Stomach (tissue), 4 donors: ENCODE data around the gene CNTNAP5.

ENCODE experiments used
- EP300 ChIP-seq: sonication (generic); formaldehyde crosslinking; IDR thresholded peaks from one replicate; pipeline ENCODE4 v1.6.1; 2017; ENCODE audit warnings: antibody characterized with exemption
- POLR2A ChIP-seq, 4 donors: fragments of 450-650 bp; IDR thresholded peaks; one replicate each; pipeline ENCODE4 v1.6.1; 2016; ENCODE audit warnings: antibody characterized with exemption in 4 of 4, control low read depth in 2 of 4, mild to moderate bottlenecking in 1 of 4, moderate library complexity in 1 of 4
- POLR2AphosphoS5 ChIP-seq, 3 donors: sonication (generic); formaldehyde crosslinking; IDR thresholded peaks; one replicate each; pipeline ENCODE4 v1.6.1; 2016; ENCODE audit warnings: antibody characterized with exemption in 3 of 3
- TF ChIP-seq, protein P1 (sequence below), 7 experiments: fragments of 450-650 bp in 4 of 7; fragments of 200-600 bp in 3 of 7; sonication (generic) in 3 of 7; IDR thresholded peaks; one replicate each; pipeline ENCODE4 v1.5.1; 2016 to 2019; ENCODE audit warnings: antibody characterized with exemption in 7 of 7, control low read depth in 2 of 7, mild to moderate bottlenecking in 1 of 7

DNA sequence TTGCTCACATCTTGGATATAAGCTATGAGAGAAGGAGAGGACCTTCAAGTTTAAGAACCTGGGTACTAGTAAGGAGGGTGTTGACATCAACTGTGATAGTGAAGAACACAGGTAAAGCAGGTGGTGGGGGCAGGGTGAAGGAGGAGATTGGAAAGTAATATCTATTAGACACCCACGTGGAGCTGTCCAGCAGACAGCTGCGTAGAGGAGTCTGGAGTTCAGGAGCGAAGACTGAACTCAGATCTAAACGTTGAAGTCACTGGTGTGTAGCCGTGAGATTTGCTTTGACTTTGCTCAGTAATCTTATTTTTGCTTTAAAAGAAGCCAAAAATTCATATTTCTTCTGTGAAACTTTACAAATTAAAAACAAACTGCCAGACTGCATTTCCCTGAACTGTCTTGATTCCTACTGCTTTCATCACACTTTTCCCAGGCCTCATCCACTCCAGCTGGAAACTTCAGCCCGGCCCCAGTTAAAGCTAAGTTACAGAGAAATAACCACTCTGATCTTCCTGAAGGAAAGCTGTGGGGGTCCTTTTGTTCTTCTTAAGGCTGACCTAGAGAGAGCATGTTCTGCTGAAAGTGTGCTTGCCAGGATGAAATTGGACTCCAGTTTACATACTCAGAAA lies 533.3 kb downstream of the CNTNAP5 start:
- TF ChIP-seq, protein P1, sequence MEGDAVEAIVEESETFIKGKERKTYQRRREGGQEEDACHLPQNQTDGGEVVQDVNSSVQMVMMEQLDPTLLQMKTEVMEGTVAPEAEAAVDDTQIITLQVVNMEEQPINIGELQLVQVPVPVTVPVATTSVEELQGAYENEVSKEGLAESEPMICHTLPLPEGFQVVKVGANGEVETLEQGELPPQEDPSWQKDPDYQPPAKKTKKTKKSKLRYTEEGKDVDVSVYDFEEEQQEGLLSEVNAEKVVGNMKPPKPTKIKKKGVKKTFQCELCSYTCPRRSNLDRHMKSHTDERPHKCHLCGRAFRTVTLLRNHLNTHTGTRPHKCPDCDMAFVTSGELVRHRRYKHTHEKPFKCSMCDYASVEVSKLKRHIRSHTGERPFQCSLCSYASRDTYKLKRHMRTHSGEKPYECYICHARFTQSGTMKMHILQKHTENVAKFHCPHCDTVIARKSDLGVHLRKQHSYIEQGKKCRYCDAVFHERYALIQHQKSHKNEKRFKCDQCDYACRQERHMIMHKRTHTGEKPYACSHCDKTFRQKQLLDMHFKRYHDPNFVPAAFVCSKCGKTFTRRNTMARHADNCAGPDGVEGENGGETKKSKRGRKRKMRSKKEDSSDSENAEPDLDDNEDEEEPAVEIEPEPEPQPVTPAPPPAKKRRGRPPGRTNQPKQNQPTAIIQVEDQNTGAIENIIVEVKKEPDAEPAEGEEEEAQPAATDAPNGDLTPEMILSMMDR (IDR thresholded peaks at IDR 0.05) = no peak
- TF ChIP-seq POLR2A (IDR thresholded peaks at IDR 0.05) (no peak), EP300 (no peak), POLR2AphosphoS5 (IDR thresholded peaks at IDR 0.05) (no peak)
